Pons (tissue), 1 donor: ENCODE measurements around the gene RNF144A.
"Not testable (repeated sequence)": the region's sequence is repeated elsewhere in the genome, so short reads cannot be mapped to it uniquely, and the experiment has no call there.

Experiments used
- DNase-seq: peaks from one replicate; pipeline ENCODE4 v3.0.0-alpha.2; 2016; ENCODE audit warnings: low spot score

The RNF144A gene

GRCh38 chr2:6929196-6929819 is 12.1 kb downstream of the RNF144A start:
- no peak for DNase-seq

- peak; percentile 15 for DNase-seq
Measured at GRCh38 chr2:6930923-6931647, 13.9 kb downstream of the RNF144A start.

GRCh38 chr2:6931753-6932152 is 14.5 kb downstream of the RNF144A start:
- DNase-seq, result peak; percentile 10

- no peak for DNase-seq
Measured at GRCh38 chr2:6932206-6932605, 15.0 kb downstream of the RNF144A start.

- peak; percentile 93 for DNase-seq
Measured at GRCh38 chr2:6932828-6933227, 15.6 kb downstream of the RNF144A start.

GRCh38 chr2:6933911-6934310 is 16.7 kb downstream of the RNF144A start:
- DNase-seq, result no peak

GRCh38 chr2:6934345-6934744 is 17.1 kb downstream of the RNF144A start:
- DNase-seq, result no peak

- DNase-seq, result peak; percentile 78
Measured at GRCh38 chr2:6934758-6935651, 17.8 kb downstream of the RNF144A start.

GRCh38 chr2:6935652-6936020 is 18.4 kb downstream of the RNF144A start:
- DNase-seq, result not testable (repeated sequence)

GRCh38 chr2:6937157-6937556 is 19.9 kb downstream of the RNF144A start:
- DNase-seq, result no peak

- DNase-seq, result no peak
Measured at GRCh38 chr2:6937582-6937981, 20.4 kb downstream of the RNF144A start.

GRCh38 chr2:6939071-6939470 is 21.9 kb downstream of the RNF144A start:
- DNase-seq, result no peak

- DNase-seq, result no peak
Measured at GRCh38 chr2:6940820-6941219, 23.6 kb downstream of the RNF144A start.

GRCh38 chr2:6941299-6942046 is 24.3 kb downstream of the RNF144A start:
- DNase-seq, result peak; percentile 79

- no peak for DNase-seq
Measured at GRCh38 chr2:6942848-6943247, 25.6 kb downstream of the RNF144A start.

- no peak for DNase-seq
Measured at GRCh38 chr2:6943523-6943922, 26.3 kb downstream of the RNF144A start.

- DNase-seq, result no peak
Measured at GRCh38 chr2:6943971-6944370, 26.8 kb downstream of the RNF144A start.

- DNase-seq, result no peak
Measured at GRCh38 chr2:6944555-6944954, 27.3 kb downstream of the RNF144A start.

- DNase-seq, result no peak
Measured at GRCh38 chr2:6945087-6945813, 28.0 kb downstream of the RNF144A start.

- no peak for DNase-seq
Measured at GRCh38 chr2:6945821-6946220, 28.6 kb downstream of the RNF144A start.

GRCh38 chr2:6946722-6947121 is 29.5 kb downstream of the RNF144A start:
- no peak for DNase-seq
